Stomach smooth muscle (tissue), 2 donors: ENCODE results near the gene CDH18.

ENCODE experiments used
- H3K27ac ChIP-seq: one replicate; pipeline ENCODE4 v1.7.0; 2013; ENCODE audit warnings: mild to moderate bottlenecking, low read length, inconsistent platforms
- H3K27me3 ChIP-seq, 2 donors: one replicate each; pipeline ENCODE4 v1.7.0; 2013; ENCODE audit warnings: low read length in 2 of 2; ENCODE audit not compliant: insufficient read depth in 2 of 2, control insufficient read depth in 1 of 2
- H3K36me3 ChIP-seq, 2 donors: one replicate each; pipeline ENCODE4 v1.7.0; 2013; ENCODE audit warnings: low read length in 2 of 2; ENCODE audit not compliant: control insufficient read depth in 2 of 2, insufficient read depth in 2 of 2
- H3K4me1 ChIP-seq: one replicate; pipeline ENCODE4 v1.7.0; 2013; ENCODE audit warnings: low read length; ENCODE audit not compliant: control insufficient read depth, insufficient read depth
- H3K4me3 ChIP-seq, 2 donors: one replicate each; pipeline ENCODE4 v1.7.0; 2013; ENCODE audit warnings: low read length in 2 of 2
- H3K9ac ChIP-seq, 2 donors: one replicate each; pipeline ENCODE4 v1.7.0; 2013; ENCODE audit warnings: low read length in 2 of 2, mild to moderate bottlenecking in 1 of 2
- H3K9me3 ChIP-seq, 2 donors: one replicate each; pipeline ENCODE4 v1.7.0; 2013; ENCODE audit warnings: low read length in 2 of 2; ENCODE audit not compliant: control insufficient read depth in 2 of 2
- donor health status: healthy.
- donor health status: Pancreatic carcinoma.

CDH18 gene

DNA sequence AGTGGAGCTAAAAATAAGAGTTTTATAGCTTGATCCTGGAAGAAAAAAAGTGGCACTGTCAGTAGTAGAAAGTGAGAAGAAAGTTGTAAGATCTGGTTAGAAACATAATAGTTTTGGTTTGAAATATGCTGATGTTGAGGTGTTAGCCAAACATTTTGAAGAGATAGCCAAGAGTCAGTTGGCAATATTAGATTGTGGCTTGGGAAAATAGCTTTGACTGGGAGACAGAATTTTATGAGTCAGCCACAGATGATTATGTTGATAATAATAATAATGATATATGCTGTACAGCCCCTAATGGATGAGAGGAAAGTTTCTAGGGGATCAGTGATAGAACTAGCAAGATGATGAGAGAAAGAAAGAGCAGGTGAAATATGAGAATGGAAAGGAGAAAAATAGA lies 12.4 kb upstream of the CDH18 start:
- Histone ChIP-seq H3K36me3 (no peaks in the 10 kb centered on the region), H3K4me1 (no peaks in the 10 kb centered on the region), H3K9ac (no peak overlapping the region), H3K9me3 (no peaks in the 10 kb centered on the region), H3K4me3 (no peak overlapping the region), H3K27me3 (no peaks in the 10 kb centered on the region), H3K27ac (no peak overlapping the region)

DNA sequence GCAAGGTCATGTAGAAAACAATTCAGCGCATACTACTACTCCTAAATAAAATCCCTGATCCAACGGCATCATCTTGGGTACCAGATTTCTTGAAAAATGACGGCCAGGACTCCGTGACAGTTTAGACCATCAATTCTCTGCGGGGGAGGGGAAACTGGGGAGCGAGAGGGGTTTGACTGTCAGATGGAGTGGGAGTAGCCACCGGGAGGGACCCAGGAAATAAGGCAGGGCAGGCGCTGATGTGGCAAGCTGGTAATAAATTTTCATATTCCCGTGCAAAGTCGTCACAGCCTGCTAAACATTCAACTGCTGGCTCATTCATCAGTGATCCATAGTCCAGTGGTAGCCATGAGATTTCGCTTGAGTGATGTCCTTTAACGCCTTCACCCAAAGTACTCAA lies 457 bp upstream of the CDH18 start:
- Histone ChIP-seq H3K27ac (no peak overlapping the region), H3K9ac (no peak overlapping the region), H3K27me3 (peaks cover 0 to 6% of the 10 kb centered on the region in 2 donors), H3K4me3 (peak overlapping the region in 1 of 2 donors; percentile 31), H3K36me3 (no peaks in the 10 kb centered on the region), H3K4me1 (no peaks in the 10 kb centered on the region), H3K9me3 (no peaks in the 10 kb centered on the region)

DNA sequence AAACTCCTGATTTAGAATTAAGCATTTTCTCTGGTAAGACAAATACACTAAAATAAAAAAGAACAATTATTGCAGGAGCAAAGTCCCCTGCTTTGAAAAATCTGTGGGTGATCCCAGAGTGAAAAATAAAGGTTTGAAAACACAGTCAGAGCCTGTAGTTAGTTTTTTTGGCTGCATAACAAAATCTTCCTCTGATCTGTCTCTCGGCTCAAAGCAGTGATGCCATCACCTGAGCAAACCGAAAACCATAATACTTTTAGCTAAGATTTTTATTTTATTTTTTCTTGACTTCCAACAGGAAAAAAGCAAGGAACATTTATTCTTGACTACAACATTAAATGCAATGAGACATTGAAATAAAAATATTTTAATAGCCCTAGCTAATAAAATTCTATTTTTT lies 1.2 kb downstream of the CDH18 start:
- no peak overlapping the region for H3K4me3 ChIP-seq
- no peak overlapping the region for H3K9ac ChIP-seq

DNA sequence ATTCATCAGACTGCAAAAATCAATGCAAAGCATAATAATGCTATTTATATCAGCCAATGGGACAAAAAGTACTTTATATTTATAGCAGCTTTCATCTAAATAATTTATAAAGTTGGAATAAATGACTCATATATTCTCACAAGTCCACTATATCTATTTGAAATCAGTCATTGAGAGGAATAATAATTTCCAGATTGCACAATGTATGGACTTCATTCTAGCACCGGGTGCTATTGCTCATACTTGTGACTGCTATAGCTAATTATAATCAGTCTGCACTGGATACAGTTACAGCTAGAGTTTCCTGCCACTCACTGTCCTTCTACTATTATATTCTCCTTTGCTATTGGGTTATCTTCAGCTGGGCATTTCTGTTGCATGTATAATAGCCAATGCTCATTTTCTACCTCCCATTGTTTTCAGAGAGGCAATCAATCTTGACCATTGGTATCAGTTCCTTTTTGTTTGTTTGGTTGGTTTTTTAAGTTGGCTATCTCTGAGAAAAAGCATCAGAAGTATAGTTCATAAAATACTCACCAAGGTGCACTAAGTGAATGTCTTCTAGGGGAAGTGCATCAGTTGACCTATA lies 1.9 kb downstream of the CDH18 start:
- no peak overlapping the region for H3K27ac ChIP-seq
- no peak overlapping the region for H3K4me3 ChIP-seq
- H3K27me3 ChIP-seq: peaks cover 0 to 6% of the 10 kb centered on the region in 2 donors
- H3K36me3 ChIP-seq: no peaks in the 10 kb centered on the region
- H3K9me3 ChIP-seq: no peaks in the 10 kb centered on the region
- H3K4me1 ChIP-seq: no peaks in the 10 kb centered on the region
- no peak overlapping the region for H3K9ac ChIP-seq

More for the DNA sequence above, 1.2 kb downstream of the CDH18 start:
- Histone ChIP-seq H3K36me3 (no peaks in the 10 kb centered on the region), H3K27ac (no peak overlapping the region), H3K9me3 (no peaks in the 10 kb centered on the region), H3K27me3 (peaks cover 0 to 6% of the 10 kb centered on the region in 2 donors), H3K4me1 (no peaks in the 10 kb centered on the region)

DNA sequence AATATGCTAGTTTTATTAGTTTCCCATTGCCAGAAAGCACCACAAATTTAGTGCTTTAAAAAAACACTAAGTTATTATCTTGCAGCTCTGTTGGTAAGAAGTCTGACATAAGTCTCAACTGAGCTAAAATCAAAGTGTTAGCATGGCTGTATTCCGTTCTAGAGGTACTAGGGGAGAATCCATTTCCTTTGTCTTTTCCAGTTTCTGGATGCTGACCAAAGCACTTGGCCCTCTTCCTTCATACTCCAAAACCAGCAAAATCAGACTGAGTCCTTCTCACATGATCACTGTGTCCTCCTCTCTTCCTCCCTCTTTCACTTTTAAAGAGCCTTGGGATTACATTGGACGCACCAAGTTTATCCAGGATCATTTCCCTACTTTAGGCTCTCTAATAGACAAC lies 9.5 kb downstream of the CDH18 start:
- Histone ChIP-seq H3K9ac (no peak overlapping the region), H3K4me1 (no peaks in the 10 kb centered on the region), H3K36me3 (no peaks in the 10 kb centered on the region), H3K9me3 (no peaks in the 10 kb centered on the region), H3K27me3 (no peaks in the 10 kb centered on the region), H3K27ac (no peak overlapping the region), H3K4me3 (no peak overlapping the region)

DNA sequence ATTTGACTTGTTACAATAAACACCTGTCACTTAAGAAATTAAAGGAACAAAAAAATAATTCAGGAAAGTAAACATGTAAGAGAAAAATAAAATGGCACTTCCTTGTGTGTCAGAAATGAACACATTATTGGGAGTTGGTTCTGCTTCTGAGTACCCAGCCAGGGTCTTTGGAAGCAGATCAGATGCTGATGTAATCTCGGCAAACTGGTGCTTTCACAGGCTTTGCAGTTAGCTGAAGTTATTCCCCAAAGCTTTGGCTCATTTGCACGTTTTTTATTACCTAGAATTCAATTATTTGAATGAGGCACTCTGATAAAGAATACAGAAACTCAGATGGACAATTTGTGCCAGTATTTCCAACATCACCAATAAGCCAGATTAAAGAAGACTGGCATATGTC lies 10.9 kb downstream of the CDH18 start:
- H3K4me3 ChIP-seq: no peak overlapping the region
- no peaks in the 10 kb centered on the region for H3K4me1 ChIP-seq
- H3K27ac ChIP-seq: no peak overlapping the region
- H3K9ac ChIP-seq: no peak overlapping the region
- no peaks in the 10 kb centered on the region for H3K27me3 ChIP-seq
- no peaks in the 10 kb centered on the region for H3K9me3 ChIP-seq
- no peaks in the 10 kb centered on the region for H3K36me3 ChIP-seq

DNA sequence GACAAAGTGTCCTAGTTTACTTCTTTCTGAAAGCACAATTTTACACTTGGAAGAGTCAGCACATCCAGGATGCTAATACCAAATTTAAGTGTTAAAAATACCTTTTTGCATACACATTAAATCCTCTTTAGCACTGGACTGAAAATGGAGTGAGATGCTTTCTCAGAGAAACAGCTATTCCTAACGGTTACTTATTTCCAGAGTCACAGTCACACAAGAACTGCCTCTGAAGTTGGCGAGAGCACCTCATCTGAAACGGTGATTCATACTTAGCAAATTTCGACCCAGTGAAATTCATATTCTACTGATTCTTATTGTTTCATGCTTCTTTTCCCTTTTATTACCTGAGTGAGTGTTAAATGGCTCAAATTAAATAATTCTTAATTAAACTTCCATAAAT lies 12.2 kb downstream of the CDH18 start:
- Histone ChIP-seq H3K9ac (no peak overlapping the region), H3K4me1 (no peaks in the 10 kb centered on the region), H3K9me3 (no peaks in the 10 kb centered on the region), H3K27ac (no peak overlapping the region), H3K36me3 (no peaks in the 10 kb centered on the region), H3K4me3 (no peak overlapping the region), H3K27me3 (no peaks in the 10 kb centered on the region)

DNA sequence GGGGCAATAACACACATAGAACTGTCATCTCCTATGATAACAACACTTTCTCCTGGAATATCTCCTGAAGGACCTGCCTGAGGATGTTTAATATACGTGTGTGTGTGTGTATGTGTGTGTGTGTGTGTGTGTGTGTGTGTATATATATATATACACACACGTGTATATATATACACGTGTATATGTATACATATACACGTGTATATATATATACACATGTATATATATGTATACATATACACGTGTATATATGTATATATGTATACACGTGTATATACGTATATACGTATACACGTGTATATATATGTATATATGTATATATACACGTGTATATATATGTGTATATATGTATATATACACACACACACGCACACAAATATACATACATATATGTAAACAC lies 27.5 kb downstream of the CDH18 start:
- Histone ChIP-seq H3K36me3 (no peaks in the 10 kb centered on the region), H3K27ac (no peak overlapping the region), H3K9ac (no peak overlapping the region), H3K27me3 (no peaks in the 10 kb centered on the region), H3K4me3 (no peak overlapping the region), H3K9me3 (no peaks in the 10 kb centered on the region), H3K4me1 (no peaks in the 10 kb centered on the region)

DNA sequence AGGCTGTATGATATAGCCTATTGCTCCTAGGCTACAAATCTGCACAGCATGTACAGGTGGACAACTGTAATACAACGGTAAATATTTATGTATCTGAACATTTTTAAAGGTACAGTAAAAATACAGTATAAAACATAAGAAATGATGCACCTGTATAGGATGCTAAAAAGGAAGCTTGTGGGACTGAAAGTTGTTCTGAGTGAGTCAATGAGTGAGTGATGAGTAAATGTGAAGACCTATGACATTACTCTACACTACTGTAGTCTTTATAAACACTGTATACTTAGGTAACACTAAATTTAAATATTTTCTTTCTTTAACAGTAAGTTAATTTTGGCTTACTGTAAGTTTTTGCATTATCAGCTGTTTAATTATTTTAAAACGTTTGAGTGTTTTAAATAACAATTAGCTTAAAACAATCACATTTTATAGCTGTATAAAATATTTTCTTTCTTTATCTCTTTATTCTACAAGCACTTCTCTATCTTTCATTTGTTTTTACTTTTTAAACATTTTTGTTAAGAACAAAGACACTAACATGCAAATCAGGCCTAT lies 28.1 kb downstream of the CDH18 start:
- H3K9ac ChIP-seq: no peak overlapping the region
- no peaks in the 10 kb centered on the region for H3K36me3 ChIP-seq
- no peak overlapping the region for H3K4me3 ChIP-seq
- no peak overlapping the region for H3K27ac ChIP-seq
- no peaks in the 10 kb centered on the region for H3K27me3 ChIP-seq
- H3K9me3 ChIP-seq: no peaks in the 10 kb centered on the region
- H3K4me1 ChIP-seq: no peaks in the 10 kb centered on the region

DNA sequence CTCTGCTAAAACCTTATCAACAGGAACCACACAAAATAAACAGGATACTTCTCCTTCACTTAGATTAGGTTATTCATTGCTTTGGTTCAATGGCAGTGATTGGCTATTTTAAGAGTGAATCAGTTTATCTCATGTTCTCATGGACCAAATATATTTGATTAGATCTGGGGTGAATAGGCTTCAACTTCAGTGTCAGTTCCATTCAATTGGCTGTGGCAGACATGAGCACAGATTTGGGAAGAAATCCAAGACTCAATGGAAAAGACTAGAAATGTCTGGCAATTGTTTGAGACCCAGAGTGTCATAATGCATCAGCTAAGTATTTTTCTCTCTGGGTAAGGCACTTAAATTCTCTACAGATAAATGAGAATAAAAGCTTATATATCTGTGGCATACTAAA lies 37.1 kb downstream of the CDH18 start:
- Histone ChIP-seq H3K27me3 (no peaks in the 10 kb centered on the region), H3K9me3 (no peaks in the 10 kb centered on the region), H3K4me3 (no peak overlapping the region), H3K4me1 (no peaks in the 10 kb centered on the region), H3K27ac (no peak overlapping the region), H3K9ac (no peak overlapping the region), H3K36me3 (no peaks in the 10 kb centered on the region)

DNA sequence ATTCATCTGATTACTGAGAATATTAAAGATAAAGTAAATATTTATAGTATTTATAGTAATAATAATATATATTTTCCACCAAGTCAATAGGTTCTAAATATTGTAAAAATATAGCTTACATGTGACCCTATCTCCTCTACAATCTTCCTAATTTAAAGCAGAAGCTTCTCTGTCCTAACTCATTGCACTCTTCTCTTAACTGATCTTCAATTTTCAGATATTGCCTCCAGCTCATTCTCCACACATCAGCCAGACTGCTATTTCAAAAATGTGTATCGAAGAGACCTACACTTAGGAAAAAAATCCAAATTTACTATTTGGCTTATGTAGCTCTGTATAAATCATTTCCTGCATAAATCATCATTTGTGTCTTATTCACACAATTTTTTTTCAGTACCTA lies 47.8 kb downstream of the CDH18 start:
- no peaks in the 10 kb centered on the region for H3K27me3 ChIP-seq
- H3K4me1 ChIP-seq: no peaks in the 10 kb centered on the region
- no peaks in the 10 kb centered on the region for H3K36me3 ChIP-seq
- H3K4me3 ChIP-seq: no peak overlapping the region
- no peaks in the 10 kb centered on the region for H3K9me3 ChIP-seq
- no peak overlapping the region for H3K9ac ChIP-seq
- H3K27ac ChIP-seq: no peak overlapping the region
